H1 (cell line): Measurements from ENCODE around the gene IL36RN. TPM values are rescaled to one million over a fixed set of nuclear protein-coding genes. Genes with fewer than 3 reads are reported as not detected.

Source experiments
- CTCF ChIA-PET: fragments of 300-600 bp; sonication (Branson Sonifier 250); formaldehyde crosslinking; loops from one replicate; lab custom pipeline; 2021; ENCODE audit not compliant: partially characterized antibody; lab: Charles Lee
- POLR2A ChIA-PET: fragments of 300-600 bp; sonication (Branson Sonifier 250); formaldehyde crosslinking; loops from one replicate; lab custom pipeline; 2021; ENCODE audit warnings: inconsistent platforms; ENCODE audit not compliant: partially characterized antibody; lab: Charles Lee
- DNase-seq, 2 experiments: peaks; one replicate each; pipeline versions ENCODE4 v3.0.0 to v3.0.0-alpha.2; 2010 to 2022; ENCODE audit warnings: low spot score in 2 of 2, low read depth in 1 of 2, mixed read lengths in 1 of 2
- FAIRE-seq: peaks from 2 replicates; lab custom pipeline; 2011; peaks lifted over from hg19 to GRCh38; lab: Jason Lieb, UNC
- H2AFZ ChIP-seq: 2 replicates; pipeline ENCODE4 v1.8.1; 2012; ENCODE audit warnings: low read length, inconsistent platforms
- H2AK5ac ChIP-seq: 2 replicates; pipeline ENCODE4 v1.6.1; 2013; ENCODE audit warnings: low read depth, low read length
- H2BK120ac ChIP-seq: replicated peaks from 2 replicates; pipeline ENCODE3; 2013; ENCODE audit warnings: low read depth, low read length, inconsistent platforms
- H2BK12ac ChIP-seq: 2 replicates; pipeline ENCODE4 v1.6.1; 2013; ENCODE audit warnings: low read depth, low read length
- H2BK15ac ChIP-seq: 2 replicates; pipeline ENCODE4 v1.6.1; 2013; ENCODE audit warnings: low read length
- H2BK20ac ChIP-seq: 2 replicates; pipeline ENCODE4 v1.6.1; 2013; ENCODE audit warnings: low read length
- H2BK5ac ChIP-seq: 2 replicates; pipeline ENCODE4 v1.6.1; 2013; ENCODE audit warnings: low read depth, low read length
- H3K14ac ChIP-seq: 2 replicates; pipeline ENCODE4 v1.6.1; 2013; ENCODE audit warnings: inconsistent platforms; ENCODE audit not compliant: insufficient read length
- H3K18ac ChIP-seq: 2 replicates; pipeline ENCODE4 v1.6.1; 2013; ENCODE audit warnings: low read length; ENCODE audit errors: extremely low read depth
- H3K23ac ChIP-seq: 2 replicates; pipeline ENCODE4 v1.6.1; 2013; ENCODE audit warnings: inconsistent platforms; ENCODE audit not compliant: insufficient read length
- H3K23me2 ChIP-seq: 2 replicates; pipeline ENCODE4 v1.6.1; 2013; ENCODE audit warnings: low read depth, low read length
- H3K27ac ChIP-seq: 2 replicates; pipeline ENCODE4 v1.6.1; 2011; ENCODE audit warnings: low read depth, low read length, inconsistent platforms
- H3K27me3 ChIP-seq, 4 experiments: replicated peaks in 1 of 4; 1 replicate in 1 of 4; 2 replicates in 3 of 4; pipeline versions ENCODE4 v1.6.1 to v1.8.1; 2011 to 2013; ENCODE audit warnings: low read length in 3 of 4, mild to moderate bottlenecking in 3 of 4, inconsistent platforms in 2 of 4, mixed read lengths in 2 of 4, moderate library complexity in 1 of 4; ENCODE audit not compliant: control insufficient read depth in 3 of 4, insufficient read depth in 3 of 4; ENCODE audit errors: extremely low read depth in 1 of 4
- H3K36me3 ChIP-seq, 4 experiments: 2 replicates each; pipeline versions ENCODE4 v1.6.1 to v1.8.1; 2011 to 2013; ENCODE audit warnings: mild to moderate bottlenecking in 4 of 4, low read length in 3 of 4, moderate library complexity in 2 of 4, control low read depth in 1 of 4, inconsistent platforms in 1 of 4; ENCODE audit not compliant: insufficient read depth in 4 of 4, control insufficient read depth in 2 of 4
- H3K4ac ChIP-seq: replicated peaks from 2 replicates; pipeline ENCODE3; 2013; ENCODE audit warnings: low read length, low read depth, mixed read lengths, inconsistent platforms; ENCODE audit not compliant: insufficient read length
- H3K4me1 ChIP-seq, 4 experiments: replicated peaks in 1 of 4; 1 replicate in 1 of 4; 2 replicates in 3 of 4; pipeline versions ENCODE4 v1.6.1 to v1.8.1; 2011 to 2013; ENCODE audit warnings: low read length in 3 of 4, inconsistent platforms in 2 of 4, mixed read lengths in 1 of 4; ENCODE audit not compliant: insufficient read depth in 4 of 4, control insufficient read depth in 3 of 4
- H3K4me2 ChIP-seq, 2 experiments: 2 replicates each; pipeline versions ENCODE4 v1.6.1 to v1.8.1; 2011 to 2013; ENCODE audit warnings: low read depth in 2 of 2, low read length in 2 of 2, control low read depth in 1 of 2, inconsistent platforms in 1 of 2, mild to moderate bottlenecking in 1 of 2; ENCODE audit not compliant: insufficient read depth in 1 of 2
- H3K4me3 ChIP-seq, 4 experiments: fragments of 200-600, 300-600 bp in 1 of 4; sonication (generic), shearing (Covaris generic), sonication (Bioruptor Twin) in 1 of 4; 2 replicates each; pipeline versions ENCODE4 v1.5.1 to v1.8.1; 2011 to 2016; ENCODE audit warnings: low read length in 4 of 4, low read depth in 3 of 4, control low read depth in 2 of 4, inconsistent platforms in 2 of 4, mild to moderate bottlenecking in 2 of 4, mixed read lengths in 1 of 4, moderate library complexity in 1 of 4; ENCODE audit not compliant: insufficient read depth in 2 of 4; ENCODE audit errors: extremely low read depth in 1 of 4
- H3K56ac ChIP-seq: replicated peaks from 2 replicates; pipeline ENCODE3; 2013; ENCODE audit warnings: low read depth, mild to moderate bottlenecking, mixed read lengths, low read length, inconsistent platforms; ENCODE audit not compliant: insufficient read length
- H3K79me1 ChIP-seq: 2 replicates; pipeline ENCODE4 v1.6.1; 2013; ENCODE audit warnings: low read depth, low read length, control low read depth
- H3K79me2 ChIP-seq, 2 experiments: 2 replicates each; pipeline versions ENCODE4 v1.6.1 to v1.8.1; 2012 to 2013; ENCODE audit warnings: low read length in 2 of 2, mild to moderate bottlenecking in 2 of 2, inconsistent platforms in 1 of 2; ENCODE audit not compliant: insufficient read depth in 2 of 2, control insufficient read depth in 1 of 2
- H3K9ac ChIP-seq, 4 experiments: replicated peaks in 1 of 4; 1 replicate in 1 of 4; 2 replicates in 3 of 4; pipeline versions ENCODE4 v1.6.1 to v1.8.1; 2011 to 2013; ENCODE audit warnings: low read depth in 3 of 4, low read length in 3 of 4, control low read depth in 2 of 4, mild to moderate bottlenecking in 2 of 4, moderate library complexity in 2 of 4, inconsistent platforms in 1 of 4; ENCODE audit errors: extremely low read depth in 1 of 4
- H3K9me3 ChIP-seq, 2 experiments: 2 replicates each; pipeline versions ENCODE4 v1.6.1 to v1.8.1; 2012 to 2013; ENCODE audit warnings: mild to moderate bottlenecking in 2 of 2, moderate library complexity in 2 of 2, control low read depth in 1 of 2, inconsistent platforms in 1 of 2, low read depth in 1 of 2, low read length in 1 of 2, mixed read lengths in 1 of 2; ENCODE audit not compliant: insufficient read depth in 2 of 2
- H4K20me1 ChIP-seq, 2 experiments: replicated peaks in 1 of 2; 2 replicates each; pipeline versions ENCODE3 to v1.8.1; 2011 to 2013; ENCODE audit warnings: inconsistent platforms in 2 of 2, low read length in 2 of 2, mild to moderate bottlenecking in 1 of 2; ENCODE audit not compliant: insufficient read depth in 2 of 2, control insufficient read depth in 1 of 2
- H4K5ac ChIP-seq: 2 replicates; pipeline ENCODE4 v1.6.1; 2013; ENCODE audit warnings: low read length, low read depth, mixed read lengths, inconsistent platforms; ENCODE audit not compliant: insufficient read length
- H4K8ac ChIP-seq: 2 replicates; pipeline ENCODE4 v1.8.0; 2013; ENCODE audit warnings: mild to moderate bottlenecking, moderate library complexity, low read length, inconsistent platforms; ENCODE audit not compliant: insufficient read depth; ENCODE audit errors: extremely low read depth
- H4K91ac ChIP-seq: replicated peaks from 2 replicates; pipeline ENCODE3; 2013; ENCODE audit warnings: low read length, mixed read lengths, inconsistent platforms; ENCODE audit not compliant: insufficient read length
- BCL11A ChIP-seq, 2 experiments: IDR thresholded peaks; one replicate each; pipeline ENCODE4 v1.6.1; 2011; ENCODE audit warnings: low read depth in 2 of 2, low read length in 2 of 2, mild to moderate bottlenecking in 2 of 2
- WGBS, 2 experiments: shearing (Covaris generic) in 1 of 2; methylation state at CpG; one replicate each; pipeline versions ENCODE4 v1.1.6 to v1.1.7; 2013 to 2015; ENCODE audit warnings: low lambda C conversion rate in 2 of 2, mixed read lengths in 2 of 2, inconsistent platforms in 1 of 2, low coverage in 1 of 2, missing lambda C conversion rate in 1 of 2; ENCODE audit not compliant: insufficient replicate concordance in 2 of 2, insufficient coverage in 1 of 2, insufficient read length in 1 of 2; ENCODE audit errors: extremely low coverage in 1 of 2, missing lambda C conversion rate in 1 of 2; 5-methylcytosine and 5-hydroxymethylcytosine counted together
- polyA plus RNA-seq, 7 experiments: library from polyadenylated mRNA; depleted of rRNA in 3 of 7; stranded (reverse) in 5 of 7; unstranded in 2 of 7; fragments of >200 nt in 5 of 7; fragments of 200-250 nt in 2 of 7; gene quantifications; 1 replicate in 5 of 7; 2 replicates in 1 of 7; 4 replicates in 1 of 7; pipeline versions ENCODE4 v1.2.1 to v1.2.3, GENCODE V29; 2011 to 2013; ENCODE audit warnings: missing spikeins in 2 of 7, mixed read lengths in 2 of 7
- total RNA-seq: library from RNA; stranded (reverse); fragmentation: NEBNext Ultra II Directional; extraction: Animal tissue kit (Norgen Biotek cat#: 25700); gene quantifications from 2 replicates; pipeline ENCODE4 v1.2.1, GENCODE V29; 2021

Gene IL36RN
- total and polyA plus RNA-seq, 2 of the 8 experiments (the other 6 are each of a cell fraction or from before 2014, with no cell fraction given), result not detected

DNA sequence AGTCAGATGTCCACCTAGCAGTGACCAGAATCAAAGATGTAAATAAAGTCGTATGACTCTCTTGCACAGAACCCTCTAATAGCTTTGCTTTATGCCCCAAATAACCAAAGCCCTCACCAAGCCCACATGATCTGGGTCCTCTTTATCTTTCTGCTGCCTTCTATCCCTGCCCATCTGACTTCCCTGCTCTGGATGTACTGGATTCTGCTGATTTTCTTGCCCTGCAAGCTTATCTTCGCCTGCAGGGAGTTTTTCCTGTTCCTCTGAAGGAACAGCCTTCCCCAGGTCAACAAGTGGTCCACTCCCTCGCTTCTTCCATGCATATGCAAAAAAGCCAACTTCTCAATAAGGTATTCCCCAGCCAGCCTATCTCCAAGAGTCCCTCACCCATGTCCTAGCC is 25.0 kb upstream of the IL36RN start:
- Histone ChIP-seq H3K36me3 (no peaks in the 10 kb centered on the region), H3K4me3 (no peak overlapping the region), H3K27me3 (no peaks in the 10 kb centered on the region; a peak in 1 of 7 replicates), H3K79me1 (no peaks in the 10 kb centered on the region), H3K23me2 (no peaks in the 10 kb centered on the region), H3K4me2 (no peak overlapping the region), H3K14ac (no peak overlapping the region), H3K4me1 (no peaks in the 10 kb centered on the region), H4K5ac (no peak overlapping the region), H3K18ac (no peak overlapping the region), H4K91ac (no peak overlapping the region), H2BK20ac (no peak overlapping the region), H2AFZ (no peak overlapping the region), H2BK15ac (no peak overlapping the region), H2BK12ac (no peak overlapping the region), H3K27ac (no peak overlapping the region), H4K8ac (no peak overlapping the region), H3K9me3 (no peaks in the 10 kb centered on the region), H2BK5ac (no peak overlapping the region), H3K23ac (no peak overlapping the region), H3K4ac (no peak overlapping the region), H2AK5ac (no peak overlapping the region), H3K79me2 (no peaks in the 10 kb centered on the region), H4K20me1 (no peaks in the 10 kb centered on the region), H3K9ac (no peak overlapping the region), H2BK120ac (no peak overlapping the region), H3K56ac (no peak overlapping the region)
- FAIRE-seq (no peak), DNase-seq (no peak)
- no peak for TF ChIP-seq BCL11A (IDR thresholded peaks at IDR 0.05; ENCODE audit: low read depth in 2 of 2, low read length in 2 of 2)
- 88% methylated on average over 3 of the region's 3 CpGs; no CpG with 5 or more reads in 1 of the 2 experiments for WGBS, 2 experiments
- CTCF ChIA-PET, result interaction anchor here (2.8 kb wide), 1 partner anchor 46 kb away, joined by 8 read pairs; no protein-coding TSS in a partner anchor
- POLR2A ChIA-PET, result no interaction called here
